Liver (tissue), 9 donors: Measurements from ENCODE around the gene CCDC30. TPM values are rescaled to one million over a fixed set of nuclear protein-coding genes. Genes with fewer than 3 reads are reported as not detected.

Experiments used
- DNase-seq: peaks from one replicate; pipeline ENCODE4 v3.0.0-alpha.2; 2017; ENCODE audit warnings: low spot score
- H3K27ac ChIP-seq, 2 donors: one replicate each; pipeline ENCODE4 v1.7.0; 2013; ENCODE audit warnings: inconsistent platforms in 2 of 2, low read length in 2 of 2, control low read depth in 1 of 2, low read depth in 1 of 2, mild to moderate bottlenecking in 1 of 2
- H3K27me3 ChIP-seq, 4 donors: one replicate each; pipeline versions ENCODE4 v1.6.1 to v1.7.0; 2013; ENCODE audit warnings: low read length in 3 of 4, inconsistent platforms in 1 of 4, mild to moderate bottlenecking in 1 of 4, moderate library complexity in 1 of 4; ENCODE audit not compliant: control insufficient read depth in 4 of 4, insufficient read depth in 4 of 4
- H3K36me3 ChIP-seq, 4 donors: one replicate each; pipeline versions ENCODE4 v1.6.1 to v1.7.0; 2013; ENCODE audit warnings: low read length in 3 of 4, mild to moderate bottlenecking in 3 of 4, low read depth in 1 of 4, moderate library complexity in 1 of 4; ENCODE audit not compliant: control insufficient read depth in 4 of 4, insufficient read depth in 3 of 4
- H3K4me1 ChIP-seq, 4 donors: one replicate each; pipeline versions ENCODE4 v1.6.1 to v1.7.0; 2013; ENCODE audit warnings: low read length in 3 of 4, mild to moderate bottlenecking in 3 of 4, moderate library complexity in 1 of 4; ENCODE audit not compliant: control insufficient read depth in 4 of 4, insufficient read depth in 4 of 4
- H3K4me3 ChIP-seq, 3 donors: one replicate each; pipeline versions ENCODE4 v1.6.1 to v1.7.0; 2013; ENCODE audit warnings: low read length in 3 of 3, control low read depth in 1 of 3, low read depth in 1 of 3, mild to moderate bottlenecking in 1 of 3
- H3K9ac ChIP-seq, 2 donors: one replicate each; pipeline ENCODE4 v1.7.0; 2013; ENCODE audit warnings: low read length in 2 of 2, mild to moderate bottlenecking in 2 of 2, moderate library complexity in 2 of 2, control low read depth in 1 of 2, low read depth in 1 of 2
- H3K9me3 ChIP-seq, 4 donors: one replicate each; pipeline versions ENCODE4 v1.6.1 to v1.7.0; 2013; ENCODE audit warnings: low read length in 3 of 4; ENCODE audit not compliant: control insufficient read depth in 4 of 4
- EGR1 ChIP-seq, 2 donors: IDR thresholded peaks; 2 replicates each; pipeline ENCODE4 v1.6.1; 2016 to 2018; ENCODE audit warnings: antibody characterized with exemption in 2 of 2, low read depth in 2 of 2
- FOXA1 ChIP-seq: IDR thresholded peaks from 2 replicates; pipeline ENCODE4 v1.6.1; 2016; ENCODE audit warnings: antibody characterized with exemption
- FOXA2 ChIP-seq: IDR thresholded peaks from 2 replicates; pipeline ENCODE4 v1.6.1; 2016; ENCODE audit warnings: antibody characterized with exemption
- GABPA ChIP-seq, 2 donors: IDR thresholded peaks in 1 of 2; conservative IDR thresholded peaks in 1 of 2; 2 replicates each; pipeline ENCODE4 v1.6.1; 2016; ENCODE audit warnings: antibody characterized with exemption in 2 of 2, mild to moderate bottlenecking in 1 of 2, moderate library complexity in 1 of 2
- HNF4A ChIP-seq, 2 donors: conservative IDR thresholded peaks; 2 replicates each; pipeline ENCODE4 v1.6.1; 2016; ENCODE audit warnings: antibody characterized with exemption in 2 of 2, mild to moderate bottlenecking in 2 of 2
- HNF4G ChIP-seq: IDR thresholded peaks from 2 replicates; pipeline ENCODE4 v1.6.1; 2016; ENCODE audit warnings: antibody characterized with exemption
- JUND ChIP-seq, 2 donors: IDR thresholded peaks; 2 replicates each; pipeline ENCODE4 v1.6.1; 2016; ENCODE audit warnings: antibody characterized with exemption in 2 of 2
- NR2F2 ChIP-seq: IDR thresholded peaks from 2 replicates; pipeline ENCODE4 v1.6.1; 2016; ENCODE audit warnings: antibody characterized with exemption
- RAD21 ChIP-seq, 2 donors: IDR thresholded peaks; 2 replicates each; pipeline ENCODE4 v1.6.1; 2016; ENCODE audit warnings: antibody characterized with exemption in 2 of 2, mild to moderate bottlenecking in 2 of 2
- RXRA ChIP-seq, 2 donors: IDR thresholded peaks; 2 replicates each; pipeline ENCODE4 v1.6.1; 2017 to 2018; ENCODE audit warnings: antibody characterized with exemption in 2 of 2, mild to moderate bottlenecking in 1 of 2
- SP1 ChIP-seq: IDR thresholded peaks from 2 replicates; pipeline ENCODE4 v1.6.1; 2018; ENCODE audit warnings: antibody characterized with exemption, mild to moderate bottlenecking
- TAF1 ChIP-seq: conservative IDR thresholded peaks from 2 replicates; pipeline ENCODE4 v1.6.1; 2016; ENCODE audit warnings: antibody characterized with exemption, mild to moderate bottlenecking
- YY1 ChIP-seq: IDR thresholded peaks from 2 replicates; pipeline ENCODE4 v1.6.1; 2016; ENCODE audit warnings: antibody characterized with exemption, mild to moderate bottlenecking
- WGBS: extraction: QIAGEN DNeasy Blood & Tissue Kit; methylation state at CpG from one replicate; pipeline ENCODE4 v1.1.7; 2013; 5-methylcytosine and 5-hydroxymethylcytosine counted together
- polyA plus RNA-seq, 2 donors: library from polyadenylated mRNA; stranded (reverse) in 1 of 2; unstranded in 1 of 2; fragments of 200-250 nt in 1 of 2; fragments of >200 nt in 1 of 2; fragmentation: Nextera tagmentation in 1 of 2; extraction: Ambion mirVana in 1 of 2; gene quantifications; one replicate each; pipeline versions ENCODE4 v1.2.1 to v1.2.3, GENCODE V29; 2013 to 2015
- total RNA-seq, 2 donors: library from RNA; depleted of rRNA; stranded (reverse); fragments of >200 nt; gene quantifications; one replicate each; pipeline ENCODE4 v1.2.3, GENCODE V29; 2014
- TF ChIP-seq, protein P1 (sequence below): IDR thresholded peaks from 2 replicates; pipeline ENCODE4 v1.6.1; 2016; ENCODE audit warnings: antibody characterized with exemption
- TF ChIP-seq, protein P2 (sequence below): IDR thresholded peaks from 2 replicates; pipeline ENCODE4 v1.6.1; 2016; ENCODE audit warnings: antibody characterized with exemption, mild to moderate bottlenecking
- TF ChIP-seq, protein P3 (sequence below): fragments of 150-350 bp; IDR thresholded peaks from 2 replicates; pipeline ENCODE4 v1.5.1; 2017; ENCODE audit warnings: improper control_type of control experiment, low read depth, low read length; ENCODE audit not compliant: missing input control
- TF ChIP-seq, protein P4 (sequence below): IDR thresholded peaks from 2 replicates; pipeline ENCODE4 v1.6.1; 2016; ENCODE audit warnings: antibody characterized with exemption
- TF ChIP-seq, protein P5 (sequence below): IDR thresholded peaks from 2 replicates; pipeline ENCODE4 v1.6.1; 2016; ENCODE audit warnings: antibody characterized with exemption
- donor health status: healthy.
- donor health status: healthy.
- donor health status: healthy.
- donor health status: healthy.
- donor health status: healthy.

Gene CCDC30
- total and polyA plus RNA-seq, 4 donors: 0.07 to 2.0 (median 1.3) TPM

DNA sequence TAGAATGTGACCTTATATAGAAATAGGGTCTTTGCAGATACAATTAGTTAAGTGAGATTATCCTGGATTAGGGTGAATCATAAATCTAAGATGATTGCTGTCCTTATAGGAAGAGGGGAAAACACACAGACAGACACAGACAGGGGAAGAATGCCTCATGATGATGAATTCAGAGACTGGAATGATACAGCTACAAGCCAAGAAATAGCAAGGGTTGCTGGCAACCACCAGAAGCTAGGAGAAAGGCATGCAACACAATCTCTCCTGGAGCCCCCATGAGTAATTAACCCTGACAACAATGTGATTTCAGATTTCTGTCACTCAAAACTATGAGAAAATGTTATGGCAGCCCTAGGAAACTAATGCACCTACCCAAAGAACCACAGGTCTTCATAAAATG, 176.0 kb downstream of the CCDC30 start:
- H3K36me3 ChIP-seq: no peaks in the 10 kb centered on the region
- H3K9ac ChIP-seq: no peak overlapping the region
- no peaks in the 10 kb centered on the region for H3K4me1 ChIP-seq
- no peaks in the 10 kb centered on the region for H3K9me3 ChIP-seq
- DNase-seq: no peak
- no peaks in the 10 kb centered on the region for H3K27me3 ChIP-seq
- H3K27ac ChIP-seq: no peak overlapping the region
- no peak overlapping the region for H3K4me3 ChIP-seq
- TF ChIP-seq FOXA2 (no peak), TAF1 (no peak), GABPA (IDR thresholded peaks at IDR 0.05 in 1 of 2, conservative IDR thresholded peaks at IDR 0.05 in 1 of 2) (no peak)
- TF ChIP-seq, protein P1, sequence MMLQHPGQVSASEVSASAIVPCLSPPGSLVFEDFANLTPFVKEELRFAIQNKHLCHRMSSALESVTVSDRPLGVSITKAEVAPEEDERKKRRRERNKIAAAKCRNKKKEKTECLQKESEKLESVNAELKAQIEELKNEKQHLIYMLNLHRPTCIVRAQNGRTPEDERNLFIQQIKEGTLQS: no peak
- TF ChIP-seq, protein P2, sequence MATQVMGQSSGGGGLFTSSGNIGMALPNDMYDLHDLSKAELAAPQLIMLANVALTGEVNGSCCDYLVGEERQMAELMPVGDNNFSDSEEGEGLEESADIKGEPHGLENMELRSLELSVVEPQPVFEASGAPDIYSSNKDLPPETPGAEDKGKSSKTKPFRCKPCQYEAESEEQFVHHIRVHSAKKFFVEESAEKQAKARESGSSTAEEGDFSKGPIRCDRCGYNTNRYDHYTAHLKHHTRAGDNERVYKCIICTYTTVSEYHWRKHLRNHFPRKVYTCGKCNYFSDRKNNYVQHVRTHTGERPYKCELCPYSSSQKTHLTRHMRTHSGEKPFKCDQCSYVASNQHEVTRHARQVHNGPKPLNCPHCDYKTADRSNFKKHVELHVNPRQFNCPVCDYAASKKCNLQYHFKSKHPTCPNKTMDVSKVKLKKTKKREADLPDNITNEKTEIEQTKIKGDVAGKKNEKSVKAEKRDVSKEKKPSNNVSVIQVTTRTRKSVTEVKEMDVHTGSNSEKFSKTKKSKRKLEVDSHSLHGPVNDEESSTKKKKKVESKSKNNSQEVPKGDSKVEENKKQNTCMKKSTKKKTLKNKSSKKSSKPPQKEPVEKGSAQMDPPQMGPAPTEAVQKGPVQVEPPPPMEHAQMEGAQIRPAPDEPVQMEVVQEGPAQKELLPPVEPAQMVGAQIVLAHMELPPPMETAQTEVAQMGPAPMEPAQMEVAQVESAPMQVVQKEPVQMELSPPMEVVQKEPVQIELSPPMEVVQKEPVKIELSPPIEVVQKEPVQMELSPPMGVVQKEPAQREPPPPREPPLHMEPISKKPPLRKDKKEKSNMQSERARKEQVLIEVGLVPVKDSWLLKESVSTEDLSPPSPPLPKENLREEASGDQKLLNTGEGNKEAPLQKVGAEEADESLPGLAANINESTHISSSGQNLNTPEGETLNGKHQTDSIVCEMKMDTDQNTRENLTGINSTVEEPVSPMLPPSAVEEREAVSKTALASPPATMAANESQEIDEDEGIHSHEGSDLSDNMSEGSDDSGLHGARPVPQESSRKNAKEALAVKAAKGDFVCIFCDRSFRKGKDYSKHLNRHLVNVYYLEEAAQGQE: no peak

DNA sequence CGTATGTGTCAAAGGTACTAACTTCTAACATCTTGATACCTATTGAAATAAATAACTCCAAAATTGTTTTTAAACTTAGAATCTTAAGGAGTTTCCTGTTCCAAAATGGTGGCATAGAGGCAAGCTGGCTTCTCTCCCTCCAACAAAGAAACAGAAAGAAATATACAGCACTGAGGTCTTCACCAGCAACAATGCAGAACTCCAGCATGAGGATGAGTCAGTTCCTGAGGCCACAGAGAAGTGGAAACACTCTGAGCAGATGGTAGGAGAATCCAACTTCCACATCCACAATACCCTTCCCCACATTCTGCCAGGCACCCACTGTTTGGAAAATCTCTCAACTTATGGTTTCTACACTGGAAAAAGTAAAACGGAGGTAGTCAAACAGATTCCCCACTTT, 183.0 kb downstream of the CCDC30 start:
- WGBS: 91% methylated on average over 2 of the region's 2 CpGs
- TF ChIP-seq GABPA (IDR thresholded peaks at IDR 0.05 in 1 of 2, conservative IDR thresholded peaks at IDR 0.05 in 1 of 2): no peak
- TF ChIP-seq RXRA (IDR thresholded peaks at IDR 0.05): no peak
- TF ChIP-seq FOXA1: no peak
- TF ChIP-seq YY1: no peak
- TF ChIP-seq, protein P1: no peak
- TF ChIP-seq, protein P3, sequence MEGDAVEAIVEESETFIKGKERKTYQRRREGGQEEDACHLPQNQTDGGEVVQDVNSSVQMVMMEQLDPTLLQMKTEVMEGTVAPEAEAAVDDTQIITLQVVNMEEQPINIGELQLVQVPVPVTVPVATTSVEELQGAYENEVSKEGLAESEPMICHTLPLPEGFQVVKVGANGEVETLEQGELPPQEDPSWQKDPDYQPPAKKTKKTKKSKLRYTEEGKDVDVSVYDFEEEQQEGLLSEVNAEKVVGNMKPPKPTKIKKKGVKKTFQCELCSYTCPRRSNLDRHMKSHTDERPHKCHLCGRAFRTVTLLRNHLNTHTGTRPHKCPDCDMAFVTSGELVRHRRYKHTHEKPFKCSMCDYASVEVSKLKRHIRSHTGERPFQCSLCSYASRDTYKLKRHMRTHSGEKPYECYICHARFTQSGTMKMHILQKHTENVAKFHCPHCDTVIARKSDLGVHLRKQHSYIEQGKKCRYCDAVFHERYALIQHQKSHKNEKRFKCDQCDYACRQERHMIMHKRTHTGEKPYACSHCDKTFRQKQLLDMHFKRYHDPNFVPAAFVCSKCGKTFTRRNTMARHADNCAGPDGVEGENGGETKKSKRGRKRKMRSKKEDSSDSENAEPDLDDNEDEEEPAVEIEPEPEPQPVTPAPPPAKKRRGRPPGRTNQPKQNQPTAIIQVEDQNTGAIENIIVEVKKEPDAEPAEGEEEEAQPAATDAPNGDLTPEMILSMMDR: no peak
- no peak for TF ChIP-seq TAF1
- no peak for TF ChIP-seq HNF4G
- no peak for TF ChIP-seq JUND (IDR thresholded peaks at IDR 0.05)
- TF ChIP-seq FOXA2: no peak
- no peak for TF ChIP-seq EGR1 (IDR thresholded peaks at IDR 0.05; ENCODE audit: low read depth in 2 of 2)
- no peak for TF ChIP-seq RAD21 (IDR thresholded peaks at IDR 0.05)
- no peak for TF ChIP-seq NR2F2
- TF ChIP-seq, protein P4, sequence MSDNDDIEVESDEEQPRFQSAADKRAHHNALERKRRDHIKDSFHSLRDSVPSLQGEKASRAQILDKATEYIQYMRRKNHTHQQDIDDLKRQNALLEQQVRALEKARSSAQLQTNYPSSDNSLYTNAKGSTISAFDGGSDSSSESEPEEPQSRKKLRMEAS: no peak
- TF ChIP-seq, protein P5, sequence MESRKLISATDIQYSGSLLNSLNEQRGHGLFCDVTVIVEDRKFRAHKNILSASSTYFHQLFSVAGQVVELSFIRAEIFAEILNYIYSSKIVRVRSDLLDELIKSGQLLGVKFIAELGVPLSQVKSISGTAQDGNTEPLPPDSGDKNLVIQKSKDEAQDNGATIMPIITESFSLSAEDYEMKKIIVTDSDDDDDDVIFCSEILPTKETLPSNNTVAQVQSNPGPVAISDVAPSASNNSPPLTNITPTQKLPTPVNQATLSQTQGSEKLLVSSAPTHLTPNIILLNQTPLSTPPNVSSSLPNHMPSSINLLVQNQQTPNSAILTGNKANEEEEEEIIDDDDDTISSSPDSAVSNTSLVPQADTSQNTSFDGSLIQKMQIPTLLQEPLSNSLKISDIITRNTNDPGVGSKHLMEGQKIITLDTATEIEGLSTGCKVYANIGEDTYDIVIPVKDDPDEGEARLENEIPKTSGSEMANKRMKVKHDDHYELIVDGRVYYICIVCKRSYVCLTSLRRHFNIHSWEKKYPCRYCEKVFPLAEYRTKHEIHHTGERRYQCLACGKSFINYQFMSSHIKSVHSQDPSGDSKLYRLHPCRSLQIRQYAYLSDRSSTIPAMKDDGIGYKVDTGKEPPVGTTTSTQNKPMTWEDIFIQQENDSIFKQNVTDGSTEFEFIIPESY: no peak
- no peak for TF ChIP-seq HNF4A (conservative IDR thresholded peaks at IDR 0.05)
- TF ChIP-seq, protein P2: no peak
- no peak for TF ChIP-seq SP1

More for the DNA sequence above, 183.0 kb downstream of the CCDC30 start:
- H3K27ac ChIP-seq: no peak overlapping the region
- H3K9ac ChIP-seq: no peak overlapping the region
- no peaks in the 10 kb centered on the region for H3K27me3 ChIP-seq
- H3K4me3 ChIP-seq: no peak overlapping the region
- DNase-seq: no peak
- no peaks in the 10 kb centered on the region for H3K36me3 ChIP-seq
- H3K9me3 ChIP-seq: no peaks in the 10 kb centered on the region
- H3K4me1 ChIP-seq: no peaks in the 10 kb centered on the region
